Naive thymus-derived CD4-positive, alpha-beta T cell (primary cell): Measurements from ENCODE around the gene TOR4A. TPM values are rescaled to one million over a fixed set of nuclear protein-coding genes. Genes with fewer than 3 reads are reported as not detected.

Experiments used
- ATAC-seq: fragments of 150-1000 bp; cut with Tn5 transposase; 2 replicates; pipeline ENCODE4 v1.10.0; 2021; ENCODE audit warnings: mild to moderate bottlenecking, moderate library complexity
- CTCF ChIA-PET: fragments of 350-600 bp; sonication (Branson Sonifier 250); formaldehyde crosslinking; loops from one replicate; lab custom pipeline; 2021; ENCODE audit warnings: antibody characterized with exemption; lab: Charles Lee
- POLR2A ChIA-PET: fragments of 350-600 bp; sonication (Branson Sonifier 250); formaldehyde crosslinking; loops from one replicate; lab custom pipeline; 2021; ENCODE audit warnings: antibody characterized with exemption, inconsistent platforms; lab: Charles Lee
- DNase-seq, 9 donors: peaks; one replicate each; pipeline versions ENCODE4 v3.0.0 to v3.0.0-alpha.2; 2020 to 2022; ENCODE audit warnings: mixed read lengths in 1 of 9
- H3K27ac ChIP-seq: one replicate; pipeline ENCODE4 v1.7.0; 2013; ENCODE audit warnings: mild to moderate bottlenecking, low read depth, low read length, moderate library complexity
- H3K27me3 ChIP-seq, 2 donors: one replicate each; pipeline ENCODE4 v1.7.0; 2013; ENCODE audit warnings: low read length in 2 of 2, mild to moderate bottlenecking in 2 of 2, moderate library complexity in 2 of 2; ENCODE audit not compliant: control insufficient read depth in 2 of 2, insufficient read depth in 2 of 2
- H3K36me3 ChIP-seq, 3 experiments: 1 replicate in 2 of 3; 2 replicates in 1 of 3; pipeline ENCODE4 v1.7.0; 2013; ENCODE audit warnings: low read length in 3 of 3, mild to moderate bottlenecking in 3 of 3, moderate library complexity in 1 of 3; ENCODE audit not compliant: insufficient read depth in 3 of 3, control insufficient read depth in 2 of 3
- H3K4me1 ChIP-seq, 2 donors: one replicate each; pipeline ENCODE4 v1.7.0; 2013; ENCODE audit warnings: low read length in 2 of 2, mild to moderate bottlenecking in 2 of 2, moderate library complexity in 1 of 2; ENCODE audit not compliant: control insufficient read depth in 2 of 2, insufficient read depth in 2 of 2
- H3K4me3 ChIP-seq: 2 replicates; pipeline ENCODE4 v1.7.0; 2013; ENCODE audit warnings: mild to moderate bottlenecking, low read length
- H3K9me3 ChIP-seq, 3 experiments: 1 replicate in 2 of 3; 2 replicates in 1 of 3; pipeline ENCODE4 v1.7.0; 2013; ENCODE audit warnings: low read length in 3 of 3; ENCODE audit not compliant: control insufficient read depth in 2 of 3
- H3K27ac Mint-ChIP-seq, 9 donors: one replicate each; pipeline ENCODE4 v1.8.0; 2020 to 2022; ENCODE audit warnings: mixed read lengths in 9 of 9, mild to moderate bottlenecking in 8 of 9, moderate library complexity in 5 of 9, inconsistent platforms in 2 of 9
- H3K27me3 Mint-ChIP-seq, 5 donors: one replicate each; pipeline ENCODE4 v1.8.0; 2021 to 2022; ENCODE audit warnings: mixed read lengths in 5 of 5, mild to moderate bottlenecking in 1 of 5
- H3K36me3 Mint-ChIP-seq, 5 donors: one replicate each; pipeline ENCODE4 v1.8.0; 2020 to 2022; ENCODE audit warnings: mixed read lengths in 5 of 5, mild to moderate bottlenecking in 3 of 5, inconsistent platforms in 1 of 5
- H3K4me1 Mint-ChIP-seq, 7 donors: one replicate each; pipeline ENCODE4 v1.8.0; 2020 to 2022; ENCODE audit warnings: mixed read lengths in 7 of 7, mild to moderate bottlenecking in 3 of 7, inconsistent platforms in 1 of 7
- H3K4me3 Mint-ChIP-seq, 10 donors: one replicate each; pipeline ENCODE4 v1.8.0; 2020 to 2022; ENCODE audit warnings: mild to moderate bottlenecking in 10 of 10, mixed read lengths in 10 of 10, moderate library complexity in 6 of 10, inconsistent platforms in 2 of 10
- H3K9me3 Mint-ChIP-seq, 11 donors: one replicate each; pipeline ENCODE4 v1.8.0; 2020 to 2022; ENCODE audit warnings: mixed read lengths in 11 of 11, mild to moderate bottlenecking in 4 of 11, inconsistent platforms in 1 of 11, moderate library complexity in 1 of 11
- intact Hi-C, 2 donors: fragments of 100-400 bp; cut with micrococcal nuclease; formaldehyde crosslinking; loops; one replicate each; pipeline ENCODE4 v1.15.1; 2023
- polyA plus RNA-seq, 2 donors: library from polyadenylated mRNA; unstranded; fragments of 300-500 nt; fragmentation: Illumina TruSeq; gene quantifications; one replicate each; pipeline ENCODE4 v1.2.3, GENCODE V29; 2021
- total RNA-seq, 6 experiments: library from RNA in 5 of 6; stranded (reverse) in 5 of 6; gene quantifications; 1 replicate in 5 of 6; 2 replicates in 1 of 6; pipeline ENCODE4 v1.2.3 and lab custom pipeline; 2021 to 2026

Gene TOR4A
- total and polyA plus RNA-seq, 7 experiments from 2014 or later, result 0.07 to 16.6 (median 1.7) TPM; not detected in 1

DNA sequence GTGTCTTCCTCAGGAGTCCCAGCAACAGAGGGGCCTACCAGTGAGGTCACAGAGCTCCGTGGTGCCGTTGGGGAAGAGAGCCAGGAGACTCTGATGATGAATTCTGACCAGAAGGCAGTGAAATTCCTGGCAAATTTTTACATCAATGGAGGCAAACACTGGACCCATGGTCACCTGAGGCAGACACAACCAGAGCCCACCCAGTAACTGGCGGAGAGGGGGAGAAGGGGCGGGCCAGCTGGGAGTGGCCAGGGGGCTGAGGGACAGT is 26.4 kb upstream of the TOR4A start, which contains the start of gene STPG3:
STPG3 (plus strand) TSS at position 93 of the 268 bp plus-strand sequence; CDS start at position 94, 1 bp downstream.
- ChIA-PET CTCF (no interaction called here), POLR2A (interaction anchor here (9.5 kb wide), 1 partner anchor 10 kb away, joined by 168 read pairs; the partner anchor contains the start of gene TUBB4B)
- peak within 1 kb of the TSS in 1 of 10 donors; percentile 79 for H3K4me3 Mint-ChIP-seq
- H3K27me3 ChIP-seq, result no peaks in the 10 kb centered on the region
- peaks cover 0 to 11% (median 7%) of the 10 kb centered on the region in 7 donors for H3K4me1 Mint-ChIP-seq
- DNase-seq (no peak), ATAC-seq (no peak)
- H3K9me3 Mint-ChIP-seq, result peaks cover 0 to 1% (median 0%) of the 10 kb centered on the region in 11 donors
- H3K9me3 ChIP-seq, result no peaks in the 10 kb centered on the region
- intact Hi-C loops, result no loop called here
- H3K4me1 ChIP-seq, result peaks cover 5 to 7% of the 10 kb centered on the region in 2 donors
- no peak within 1 kb of the TSS for H3K27ac ChIP-seq
- no peaks in the 10 kb centered on the region for H3K27me3 Mint-ChIP-seq
- H3K36me3 Mint-ChIP-seq, result no peaks in the 10 kb centered on the region
- peak within 1 kb of the TSS in 1 of 9 donors; percentile 3 for H3K27ac Mint-ChIP-seq
- H3K36me3 ChIP-seq, result peaks cover 0 to 6% (median 0%) of the 10 kb centered on the region in 3 experiments
- H3K4me3 ChIP-seq, result no peak within 1 kb of the TSS

DNA sequence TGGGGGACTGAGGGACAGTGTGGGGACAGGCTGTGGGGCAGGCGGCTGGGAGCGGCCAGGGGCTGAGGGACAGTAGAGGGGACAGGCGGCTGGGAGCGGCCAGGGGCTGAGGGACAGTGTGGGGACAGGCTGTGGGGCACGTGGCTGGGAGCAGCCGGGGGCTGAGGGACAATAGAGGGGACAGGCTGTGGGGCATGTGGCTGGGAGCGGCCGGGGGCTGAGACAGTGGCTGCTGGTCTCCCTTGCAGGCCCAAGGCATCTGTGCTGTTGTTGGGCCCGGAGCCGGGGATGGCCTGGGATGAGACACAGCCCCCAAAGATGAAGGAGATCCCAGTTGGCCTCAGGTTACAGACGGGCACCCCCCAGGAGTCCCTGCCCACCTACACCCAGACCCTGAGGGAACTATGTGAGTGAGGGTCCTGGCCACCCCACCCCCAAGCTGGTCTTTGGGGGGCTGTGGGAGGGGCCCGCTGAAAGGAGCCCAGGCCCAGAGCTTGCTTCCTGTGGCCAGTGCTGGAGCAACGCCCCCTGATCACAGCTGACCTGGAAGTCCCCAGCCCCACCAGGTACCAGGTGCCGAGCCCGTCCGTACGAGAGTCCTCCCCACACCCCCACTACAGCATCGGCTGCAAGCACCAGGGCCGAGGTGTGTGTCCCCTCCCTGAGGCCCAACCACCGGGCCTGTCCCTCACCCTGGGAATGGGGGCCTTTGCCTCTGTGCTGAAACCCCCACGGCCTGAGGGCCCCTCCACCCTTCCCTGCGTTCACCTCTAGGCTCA is 25.8 kb upstream of the TOR4A start:
- H3K4me1 ChIP-seq, result peaks cover 10 to 11% of the 10 kb centered on the region in 2 donors
- H3K9me3 Mint-ChIP-seq, result peaks cover 0 to 1% (median 0%) of the 10 kb centered on the region in 11 donors
- ATAC-seq (no peak), DNase-seq (no peak)
- H3K4me3 ChIP-seq, result no peak overlapping the region
- H3K27me3 ChIP-seq, result no peaks in the 10 kb centered on the region
- ChIA-PET CTCF (no interaction called here), POLR2A (interaction anchor here (9.5 kb wide), 1 partner anchor 11 kb away, joined by 168 read pairs; the partner anchor contains the start of gene TUBB4B)
- peaks cover 0 to 17% (median 13%) of the 10 kb centered on the region in 7 donors for H3K4me1 Mint-ChIP-seq
- no peak overlapping the region for H3K27ac ChIP-seq
- H3K9me3 ChIP-seq, result no peaks in the 10 kb centered on the region
- H3K36me3 ChIP-seq, result peaks cover 0 to 10% (median 0%) of the 10 kb centered on the region in 3 experiments
- H3K4me3 Mint-ChIP-seq, result peak overlapping the region in 1 of 10 donors; percentile 45
- H3K27ac Mint-ChIP-seq, result peak overlapping the region in 1 of 9 donors; percentile 3
- no peaks in the 10 kb centered on the region for H3K36me3 Mint-ChIP-seq
- intact Hi-C loops, result no loop called here
- no peaks in the 10 kb centered on the region for H3K27me3 Mint-ChIP-seq

DNA sequence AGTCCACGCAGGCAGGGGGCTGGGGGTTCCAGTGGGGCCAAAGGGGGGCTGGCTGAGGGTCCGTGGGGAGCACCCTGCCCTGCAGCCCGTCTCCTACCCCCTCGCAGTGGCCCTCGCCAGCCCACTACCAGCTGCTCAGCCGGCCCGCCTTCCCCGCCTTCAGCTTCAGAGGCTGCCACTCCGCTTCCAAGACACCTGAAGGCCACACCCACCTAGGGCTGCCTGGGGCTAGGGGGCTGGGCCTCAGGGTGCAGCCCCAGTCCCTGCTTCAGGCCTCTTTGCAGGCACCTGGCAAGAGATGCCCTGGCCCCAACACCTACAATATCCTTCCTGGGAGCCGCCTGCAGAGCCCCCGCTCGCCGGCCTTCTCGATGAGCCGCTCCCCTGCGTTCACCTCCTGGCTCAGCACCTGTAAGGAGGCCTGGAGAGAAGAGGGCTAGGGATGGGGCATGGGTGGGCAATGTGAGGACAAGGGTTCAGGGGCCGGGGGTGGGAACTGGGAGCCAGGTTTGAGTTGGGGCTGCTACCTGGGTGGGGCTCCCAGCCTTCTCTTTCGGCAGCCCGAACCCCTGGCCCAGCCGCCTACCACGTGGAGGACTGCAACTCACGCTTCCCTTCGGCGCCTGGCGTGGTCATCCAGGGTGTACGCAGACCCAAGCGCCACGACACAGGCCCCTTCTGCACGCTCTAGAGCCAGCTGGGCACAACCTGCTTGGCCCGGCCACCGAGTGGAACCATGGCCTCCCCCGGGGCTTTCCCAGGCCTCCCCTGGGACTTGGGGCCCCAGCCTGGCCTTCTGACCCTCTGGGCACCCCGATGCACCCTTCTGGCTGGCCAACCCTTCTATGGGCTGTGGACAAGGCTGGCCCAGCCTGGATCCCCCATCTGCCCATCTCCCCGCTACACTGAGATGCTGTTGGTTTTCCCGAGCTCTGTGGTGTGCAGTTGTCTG is 24.7 kb upstream of the TOR4A start:
- Histone ChIP-seq H3K4me1 (peaks cover 11% of the 10 kb centered on the region in 2 donors), H3K27ac (no peak overlapping the region), H3K27me3 (no peaks in the 10 kb centered on the region), H3K36me3 (peaks cover 0 to 16% (median 0%) of the 10 kb centered on the region in 3 experiments), H3K4me3 (no peak overlapping the region), H3K9me3 (no peaks in the 10 kb centered on the region)
- H3K4me3 Mint-ChIP-seq, result no peak overlapping the region
- DNase-seq (no peak), ATAC-seq (no peak)
- intact Hi-C loops, result no loop called here
- H3K27me3 Mint-ChIP-seq, result no peaks in the 10 kb centered on the region
- peaks cover 0 to 22% (median 15%) of the 10 kb centered on the region in 7 donors for H3K4me1 Mint-ChIP-seq
- peaks cover 0 to 1% (median 0%) of the 10 kb centered on the region in 5 donors for H3K36me3 Mint-ChIP-seq
- POLR2A ChIA-PET, result interaction anchor here (9.5 kb wide), 1 partner anchor 12 kb away, joined by 168 read pairs; the partner anchor contains the start of gene TUBB4B
- H3K9me3 Mint-ChIP-seq, result peaks cover 0 to 1% (median 0%) of the 10 kb centered on the region in 11 donors
- CTCF ChIA-PET, result interaction anchor here (0.7 to 2.6 kb wide), 3 partner anchors 12 to 152 kb away, joined by 3 to 9 read pairs (median 5); partner anchors contain the start of gene TUBB4B
- no peak overlapping the region for H3K27ac Mint-ChIP-seq

DNA sequence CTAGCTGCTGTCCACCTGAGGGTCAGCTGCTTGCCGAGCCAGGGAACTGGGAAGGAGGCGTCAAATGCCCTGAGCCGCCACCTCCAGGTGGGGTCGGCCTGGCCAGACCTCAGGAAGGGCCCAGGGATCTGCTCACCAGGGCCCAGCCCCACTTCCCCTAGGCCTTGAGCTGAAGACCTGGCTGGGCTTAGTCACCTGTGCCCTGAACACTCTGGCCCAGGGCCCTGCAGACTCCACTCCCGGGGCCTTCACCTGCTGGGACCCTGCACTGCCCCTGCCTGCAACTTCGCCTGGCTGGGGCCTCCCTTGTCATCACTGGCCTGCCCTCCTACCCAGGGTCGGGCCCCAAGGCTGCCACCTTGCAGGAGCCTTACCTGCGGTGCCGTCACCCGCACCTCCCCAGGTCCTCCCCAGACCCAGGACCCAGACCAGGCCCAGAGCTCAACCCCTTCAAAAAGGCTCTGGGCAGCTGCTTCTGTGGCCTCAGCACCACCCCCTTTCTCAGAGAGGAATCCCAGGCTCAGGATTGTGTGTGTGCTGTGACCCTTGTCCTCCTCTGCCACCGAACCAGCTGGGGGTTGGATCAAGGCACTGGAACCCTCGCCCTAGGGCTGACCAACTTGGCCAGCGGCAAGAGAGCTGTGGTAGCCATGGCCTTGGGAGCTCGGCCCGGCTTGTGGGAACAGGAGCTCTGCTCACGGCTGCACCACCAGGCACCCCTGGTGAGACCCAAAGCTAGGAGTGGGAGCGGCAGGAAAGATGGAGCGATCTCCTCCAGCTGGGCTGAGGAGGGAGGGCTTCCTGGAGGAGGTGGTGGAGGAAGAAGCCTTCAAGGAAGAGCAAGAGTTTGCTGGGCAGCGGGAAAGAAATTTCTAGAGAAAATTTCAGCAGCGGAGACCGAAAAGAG is 23.6 kb upstream of the TOR4A start:
- ATAC-seq (no peak), DNase-seq (no peak)
- Histone ChIP-seq H3K4me3 (peak overlapping the region; percentile 82), H3K4me1 (peaks cover 11% of the 10 kb centered on the region in 2 donors), H3K9me3 (no peaks in the 10 kb centered on the region), H3K27me3 (no peaks in the 10 kb centered on the region), H3K27ac (no peak overlapping the region), H3K36me3 (peaks cover 0 to 27% (median 0%) of the 10 kb centered on the region in 3 experiments)
- peak overlapping the region; percentile 77 to 91 (median 88) for H3K4me3 Mint-ChIP-seq
- H3K9me3 Mint-ChIP-seq, result peaks cover 0 to 1% (median 0%) of the 10 kb centered on the region in 11 donors
- H3K36me3 Mint-ChIP-seq, result peaks cover 0 to 3% (median 0%) of the 10 kb centered on the region in 5 donors
- intact Hi-C loops, result loop anchor here in 1 of 2 donors (2.0 kb wide), 1 partner anchor 17 kb away; no protein-coding TSS in a partner anchor
- CTCF ChIA-PET, result interaction anchor here (0.7 to 2.6 kb wide), 4 partner anchors 12 to 153 kb away, joined by 3 to 9 read pairs (median 5); partner anchors contain the start of gene TUBB4B
- peak overlapping the region in 7 of 9 donors; percentile 59 to 90 (median 76) for H3K27ac Mint-ChIP-seq
- no peaks in the 10 kb centered on the region for H3K27me3 Mint-ChIP-seq
- peaks cover 0 to 22% (median 15%) of the 10 kb centered on the region in 7 donors for H3K4me1 Mint-ChIP-seq
- POLR2A ChIA-PET, result interaction anchor here (0.7 to 9.5 kb wide), 8 partner anchors 12 to 845 kb away, joined by 3 to 168 read pairs (median 6); partner anchors contain the start of genes ANAPC2, EXD3, NOXA1 and RNF208

DNA sequence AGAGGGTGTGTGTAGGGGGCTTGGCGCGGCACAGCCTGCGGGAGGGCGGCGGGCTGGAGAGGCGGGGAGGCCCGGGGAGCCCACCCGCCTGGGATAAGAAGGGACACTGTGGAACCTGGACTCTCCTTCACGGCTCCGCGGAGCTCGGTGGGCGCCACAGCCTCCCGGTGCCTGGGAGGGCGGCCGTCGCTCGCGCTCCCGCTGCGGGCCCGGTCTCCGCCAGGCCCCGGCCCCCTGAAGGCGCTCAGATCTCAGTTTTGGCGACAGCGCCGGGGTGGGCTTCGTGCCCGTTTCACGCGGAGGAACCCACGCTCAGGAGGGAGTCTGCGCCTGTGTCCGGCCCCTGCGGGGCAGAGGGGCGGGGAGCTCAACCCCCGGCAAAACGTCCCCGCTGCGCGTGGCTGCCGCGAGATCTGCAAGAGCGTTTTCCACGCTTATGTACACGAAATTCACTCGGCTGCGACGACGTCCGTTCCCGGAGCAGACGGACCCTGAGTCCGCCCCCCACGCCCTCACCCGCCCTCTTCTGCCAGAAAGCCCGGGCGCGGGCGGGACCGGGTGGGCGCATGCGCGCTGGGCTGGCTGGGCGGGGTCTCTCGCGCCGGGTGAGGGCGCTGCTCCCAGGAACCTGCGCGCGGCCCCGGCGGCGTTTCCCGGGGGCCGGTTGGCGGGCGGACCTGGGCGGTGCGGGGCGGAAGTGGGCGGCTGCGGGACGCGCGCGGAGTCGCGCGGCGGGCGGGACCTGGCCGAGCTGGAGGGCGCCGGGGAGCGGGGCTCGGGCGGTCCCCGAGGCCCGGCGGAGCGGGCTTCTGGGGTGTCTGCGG is 22.7 kb upstream of the TOR4A start, which contains the start of gene NELFB:
NELFB (plus strand) TSS at position 704 of the 824 bp plus-strand sequence.
- peaks cover 0 to 1% (median 0%) of the 10 kb centered on the region in 11 donors for H3K9me3 Mint-ChIP-seq
- no peaks in the 10 kb centered on the region for H3K27me3 Mint-ChIP-seq
- Histone ChIP-seq H3K27me3 (no peaks in the 10 kb centered on the region), H3K4me1 (peaks cover 11% of the 10 kb centered on the region in 2 donors), H3K4me3 (peak within 1 kb of the TSS; percentile 91), H3K27ac (peak within 1 kb of the TSS; percentile 70), H3K36me3 (peaks cover 0 to 31% (median 0%) of the 10 kb centered on the region in 3 experiments), H3K9me3 (no peaks in the 10 kb centered on the region)
- intact Hi-C loops, result loop anchor here (1.0 to 2.0 kb wide), 7 partner anchors 14 to 311 kb away; partner anchors contain the start of genes TUBB4B (in 2 of the 2), ANAPC2 (in 1 of the 2), FBXW5 (in 1 of the 2) and NDOR1 (in 1 of the 2)
- H3K4me1 Mint-ChIP-seq, result peaks cover 0 to 22% (median 17%) of the 10 kb centered on the region in 7 donors
- peak within 1 kb of the TSS; percentile 79 to 94 (median 88) for H3K4me3 Mint-ChIP-seq
- ChIA-PET CTCF (interaction anchor here (0.9 to 2.6 kb wide), 3 partner anchors 13 to 18 kb away, joined by 5 to 9 read pairs (median 5); partner anchors contain the start of gene TUBB4B), POLR2A (interaction anchor here (0.7 to 9.5 kb wide), 9 partner anchors 11 to 846 kb away, joined by 3 to 168 read pairs (median 5); partner anchors contain the start of genes ANAPC2, EXD3, NOXA1 and RNF208)
- DNase-seq (peak; percentile 89 to 100 (median 95)), ATAC-seq (peak; percentile 97)
- peaks cover 0 to 8% (median 0%) of the 10 kb centered on the region in 5 donors for H3K36me3 Mint-ChIP-seq
- peak within 1 kb of the TSS in 7 of 9 donors; percentile 65 to 91 (median 82) for H3K27ac Mint-ChIP-seq
